Cardiac fibroblast (primary cell): ENCODE data around the gene LRRC30.
A peak's percentile ranks its signal among the peaks of the same experiment; 100 is the strongest.

Experiments
- DNase-seq, 2 donors: peaks; one replicate each; pipeline versions ENCODE4 v3.0.0 to v3.0.0-alpha.2; 2010; ENCODE audit warnings: low read depth in 2 of 2
- H3K4me3 ChIP-seq, 2 donors: replicated peaks in 1 of 2; 1 replicate in 1 of 2; 2 replicates in 1 of 2; pipeline ENCODE4 v1.5.1; 2011; ENCODE audit warnings: low read depth in 2 of 2, low read length in 2 of 2, mild to moderate bottlenecking in 2 of 2, moderate library complexity in 1 of 2
- CTCF ChIP-seq: IDR thresholded peaks from one replicate; pipeline ENCODE4 v1.5.1; 2011; ENCODE audit warnings: low read depth, mild to moderate bottlenecking, low read length, inconsistent platforms

Gene LRRC30

GRCh38 chr18:7207366-7207915 lies 23.4 kb upstream of the LRRC30 start:
- no peak overlapping the region for H3K4me3 ChIP-seq
- no peak for TF ChIP-seq CTCF
- DNase-seq: peak; percentile 7 to 38

- peak; percentile 81 to 84 for DNase-seq
These were observed 9.3 kb upstream of the LRRC30 start for GRCh38 chr18:7221424-7222155.

GRCh38 chr18:7224198-7224597 lies 6.7 kb upstream of the LRRC30 start:
- TF ChIP-seq CTCF: no peak
- no peak for DNase-seq
- no peak overlapping the region for H3K4me3 ChIP-seq

More at GRCh38 chr18:7221424-7222155, 9.3 kb upstream of the LRRC30 start:
- H3K4me3 ChIP-seq: no peak overlapping the region
- TF ChIP-seq CTCF: peak; percentile 93

GRCh38 chr18:7232218-7232617 lies 1.3 kb downstream of the LRRC30 start:
- TF ChIP-seq CTCF: no peak
- H3K4me3 ChIP-seq: no peak overlapping the region
- no peak for DNase-seq

GRCh38 chr18:7233134-7233810 lies 2.4 kb downstream of the LRRC30 start:
- no peak for TF ChIP-seq CTCF
- no peak overlapping the region for H3K4me3 ChIP-seq
- DNase-seq: peak in 1 of 2 donors; percentile 5

GRCh38 chr18:7234091-7234490 lies 3.2 kb downstream of the LRRC30 start:
- no peak overlapping the region for H3K4me3 ChIP-seq
- DNase-seq: no peak
- no peak for TF ChIP-seq CTCF
